BLaER1 (cell line): Measurements from ENCODE around the gene ARHGEF4.
A peak's percentile ranks its signal among the peaks of the same experiment; 100 is the strongest.

Experiments used
- H3K27ac ChIP-seq: shearing (Covaris generic); formaldehyde crosslinking; 2 replicates; pipeline ENCODE4 v1.8.1; 2022
- H3K27me3 ChIP-seq: shearing (Covaris generic); formaldehyde crosslinking; 2 replicates; pipeline ENCODE4 v1.8.1; 2022
- H3K36me3 ChIP-seq: shearing (Covaris generic); formaldehyde crosslinking; 2 replicates; pipeline ENCODE4 v1.8.1; 2022
- H3K4me1 ChIP-seq: shearing (Covaris generic); formaldehyde crosslinking; 2 replicates; pipeline ENCODE4 v1.8.1; 2022
- H3K4me2 ChIP-seq: shearing (Covaris generic); formaldehyde crosslinking; 2 replicates; pipeline ENCODE4 v1.8.1; 2022
- H3K4me3 ChIP-seq: shearing (Covaris generic); formaldehyde crosslinking; 2 replicates; pipeline ENCODE4 v1.8.1; 2022
- H3K9ac ChIP-seq: shearing (Covaris generic); formaldehyde crosslinking; 2 replicates; pipeline ENCODE4 v1.8.1; 2022
- H3K9me3 ChIP-seq: shearing (Covaris generic); formaldehyde crosslinking; 2 replicates; pipeline ENCODE4 v1.8.1; 2022
- H4K20me1 ChIP-seq: shearing (Covaris generic); formaldehyde crosslinking; 2 replicates; pipeline ENCODE4 v1.8.1; 2022
- Cebpa-rat ChIP-seq: shearing (Covaris generic); IDR thresholded peaks from 2 replicates; pipeline ENCODE4 v1.8.1; 2022

Gene ARHGEF4

GRCh38 chr2:130831356-130831755 is 5.4 kb upstream of the ARHGEF4 start:
- H3K4me3 ChIP-seq, result no peak overlapping the region
- no peaks in the 10 kb centered on the region for H4K20me1 ChIP-seq
- no peaks in the 10 kb centered on the region for H3K36me3 ChIP-seq
- no peak for TF ChIP-seq Cebpa-rat
- peaks cover 12% of the 10 kb centered on the region for H3K27me3 ChIP-seq
- peaks cover 65% of the 10 kb centered on the region for H3K4me1 ChIP-seq
- no peak overlapping the region for H3K27ac ChIP-seq
- no peak overlapping the region for H3K4me2 ChIP-seq
- H3K9me3 ChIP-seq, result no peaks in the 10 kb centered on the region
- no peak overlapping the region for H3K9ac ChIP-seq

- H3K4me1 ChIP-seq, result peaks cover 65% of the 10 kb centered on the region
- H3K4me2 ChIP-seq, result peak overlapping the region; percentile 26; the same call in 1 of the 2 replicates
- H3K36me3 ChIP-seq, result no peaks in the 10 kb centered on the region
- no peak overlapping the region for H3K9ac ChIP-seq
- peaks cover 23% of the 10 kb centered on the region for H3K27me3 ChIP-seq
- no peak overlapping the region for H3K4me3 ChIP-seq
- H3K27ac ChIP-seq, result no peak overlapping the region
- H3K9me3 ChIP-seq, result no peaks in the 10 kb centered on the region
- no peak for TF ChIP-seq Cebpa-rat
- H4K20me1 ChIP-seq, result peaks cover 6% of the 10 kb centered on the region; the same call in 1 of the 2 replicates
These were observed 4.3 kb upstream of the ARHGEF4 start for GRCh38 chr2:130832296-130832940.

GRCh38 chr2:130834091-130834930 is 2.4 kb upstream of the ARHGEF4 start:
- no peak overlapping the region for H3K4me3 ChIP-seq
- no peaks in the 10 kb centered on the region for H3K36me3 ChIP-seq
- H3K9me3 ChIP-seq, result no peaks in the 10 kb centered on the region
- peak overlapping the region; percentile 96 for H3K4me2 ChIP-seq
- H4K20me1 ChIP-seq, result peaks cover 7% of the 10 kb centered on the region; the same call in 1 of the 2 replicates
- H3K27ac ChIP-seq, result no peak overlapping the region
- peaks cover 72% of the 10 kb centered on the region for H3K4me1 ChIP-seq
- H3K27me3 ChIP-seq, result peaks cover 42% of the 10 kb centered on the region
- no peak overlapping the region; the same call in 1 of the 2 replicates for H3K9ac ChIP-seq
- TF ChIP-seq Cebpa-rat, result no peak

- Histone ChIP-seq H3K9me3 (no peaks in the 10 kb centered on the region), H3K4me2 (peak overlapping the region; percentile 96), H3K4me1 (peaks cover 73% of the 10 kb centered on the region), H3K9ac (no peak overlapping the region), H3K27me3 (peaks cover 49% of the 10 kb centered on the region), H3K27ac (no peak overlapping the region), H3K4me3 (no peak overlapping the region), H3K36me3 (no peaks in the 10 kb centered on the region), H4K20me1 (peaks cover 7% of the 10 kb centered on the region; the same call in 1 of the 2 replicates)
- TF ChIP-seq Cebpa-rat, result no peak
These were observed 1.6 kb upstream of the ARHGEF4 start for GRCh38 chr2:130834931-130835765.

GRCh38 chr2:130835766-130836015 is 1.0 kb upstream of the ARHGEF4 start:
- Histone ChIP-seq H3K36me3 (no peaks in the 10 kb centered on the region), H3K4me1 (peaks cover 73% of the 10 kb centered on the region), H4K20me1 (peaks cover 7% of the 10 kb centered on the region; the same call in 1 of the 2 replicates), H3K4me2 (peak overlapping the region; percentile 96), H3K9me3 (no peaks in the 10 kb centered on the region), H3K4me3 (no peak overlapping the region), H3K9ac (no peak overlapping the region), H3K27ac (no peak overlapping the region), H3K27me3 (peaks cover 49% of the 10 kb centered on the region)
- no peak for TF ChIP-seq Cebpa-rat

- Histone ChIP-seq H3K9ac (peak overlapping the region; percentile 53; the same call in 1 of the 2 replicates), H3K4me3 (peak overlapping the region; percentile 69), H3K27me3 (peaks cover 49% of the 10 kb centered on the region), H3K9me3 (no peaks in the 10 kb centered on the region), H3K36me3 (no peaks in the 10 kb centered on the region), H4K20me1 (peaks cover 7% of the 10 kb centered on the region; the same call in 1 of the 2 replicates), H3K4me1 (peaks cover 70% of the 10 kb centered on the region), H3K27ac (0 out of 2 replicates have a peak overlapping the region, but pooled peaks have one; percentile 26), H3K4me2 (peak overlapping the region; percentile 96)
- TF ChIP-seq Cebpa-rat, result no peak
These were observed 579 bp downstream of the ARHGEF4 start for GRCh38 chr2:130837175-130837810.

- peak overlapping the region; percentile 96 for H3K4me2 ChIP-seq
- no peak overlapping the region for H3K9ac ChIP-seq
- no peak overlapping the region for H3K4me3 ChIP-seq
- no peaks in the 10 kb centered on the region for H3K36me3 ChIP-seq
- no peak overlapping the region for H3K27ac ChIP-seq
- no peaks in the 10 kb centered on the region for H3K9me3 ChIP-seq
- peaks cover 68% of the 10 kb centered on the region for H3K4me1 ChIP-seq
- peaks cover 49% of the 10 kb centered on the region for H3K27me3 ChIP-seq
- TF ChIP-seq Cebpa-rat, result no peak
- H4K20me1 ChIP-seq, result peaks cover 7% of the 10 kb centered on the region; the same call in 1 of the 2 replicates
These were observed 1.3 kb downstream of the ARHGEF4 start for GRCh38 chr2:130837811-130838565.

- peaks cover 49% of the 10 kb centered on the region for H3K27me3 ChIP-seq
These were observed 2.5 kb downstream of the ARHGEF4 start for GRCh38 chr2:130839011-130839780.

More at GRCh38 chr2:130839011-130839780, 2.5 kb downstream of the ARHGEF4 start:
- Histone ChIP-seq H3K9me3 (no peaks in the 10 kb centered on the region), H4K20me1 (peaks cover 7% of the 10 kb centered on the region; the same call in 1 of the 2 replicates), H3K9ac (no peak overlapping the region), H3K4me1 (peaks cover 65% of the 10 kb centered on the region), H3K27ac (no peak overlapping the region), H3K36me3 (no peaks in the 10 kb centered on the region), H3K4me2 (no peak overlapping the region), H3K4me3 (no peak overlapping the region)
- TF ChIP-seq Cebpa-rat, result no peak
